Measurements from ENCODE around the gene TAS2R60. TPM values are rescaled to one million over a fixed set of nuclear protein-coding genes. Genes with fewer than 3 reads are reported as not detected.

TAS2R60 gene
- total RNA-seq, 1 experiment from 2014 or later = not detected

GRCh38 chr7:143484119-143484518, 40.9 kb downstream of the TAS2R60 start:
- H3K4ac ChIP-seq (ENCODE audit: low read depth, low read length) = no peak overlapping the region
- Mint-ChIP-seq H3K36me3 (ENCODE audit: insufficient read depth in 1 of 3, low read depth in 3 of 3) (no peaks in the 10 kb centered on the region), H3K27ac (no peak overlapping the region), H3K4me3 (no peak overlapping the region), H3K4me1 (no peaks in the 10 kb centered on the region), H3K27me3 (ENCODE audit: low read depth) (no peaks in the 10 kb centered on the region), H3K9me3 (no peaks in the 10 kb centered on the region)
- no peak overlapping the region for H4K8ac ChIP-seq (replicated peaks; ENCODE audit: insufficient read length, low read depth, low read length)
- H3T11ph ChIP-seq (ENCODE audit: low read length) = no peak overlapping the region
- H3K14ac ChIP-seq (ENCODE audit: insufficient read depth, low read length) = no peak overlapping the region
- no peak overlapping the region for H3K18ac ChIP-seq (ENCODE audit: insufficient read length, low read depth, low read length)
- H3K9ac ChIP-seq (ENCODE audit: extremely low read depth, insufficient read length, low read length) = no peak overlapping the region
- H2AK5ac ChIP-seq (ENCODE audit: insufficient read length, low read length) = no peak overlapping the region
- H3K56ac ChIP-seq (ENCODE audit: insufficient read length, low read depth, low read length) = no peak overlapping the region
- no peaks in the 10 kb centered on the region for H3K27me3 ChIP-seq (ENCODE audit: insufficient read depth, low read length)
- H4K5ac ChIP-seq (ENCODE audit: insufficient read length, low read depth, low read length) = no peak overlapping the region
- no peak overlapping the region for H2AFZ ChIP-seq (ENCODE audit: low read length)
- H2BK15ac ChIP-seq (ENCODE audit: low read depth, low read length) = no peak overlapping the region
- no peaks in the 10 kb centered on the region for H3K4me1 ChIP-seq (ENCODE audit: insufficient read depth, low read length)
- H3K9me3 ChIP-seq (ENCODE audit: control insufficient read depth, low read depth, low read length) = no peaks in the 10 kb centered on the region
- H2BK5ac ChIP-seq (ENCODE audit: insufficient read length, low read length) = no peak overlapping the region
- no peaks in the 10 kb centered on the region for H4K20me1 ChIP-seq (ENCODE audit: control insufficient read depth, insufficient read depth, insufficient read length)
- no peak overlapping the region for H3K27ac ChIP-seq (ENCODE audit: insufficient read length, low read depth, low read length)
- H3K23me2 ChIP-seq (ENCODE audit: insufficient read length, low read depth, low read length, poor library complexity, severe bottlenecking) = no peaks in the 10 kb centered on the region
- H3K79me2 ChIP-seq (ENCODE audit: insufficient read depth, low read length) = no peaks in the 10 kb centered on the region
- H2BK20ac ChIP-seq (ENCODE audit: low read depth, low read length, poor library complexity, severe bottlenecking) = no peak overlapping the region
- H2BK12ac ChIP-seq (ENCODE audit: insufficient read length, low read depth, low read length) = no peak overlapping the region
- no peak for DNase-seq
- H4K91ac ChIP-seq (ENCODE audit: insufficient read length, low read depth, low read length) = no peak overlapping the region
- no peak overlapping the region for H2BK120ac ChIP-seq (ENCODE audit: low read depth, low read length, poor library complexity, severe bottlenecking)
- no peaks in the 10 kb centered on the region for H3K79me1 ChIP-seq (ENCODE audit: insufficient read depth, low read depth, low read length, poor library complexity, severe bottlenecking)
- no peak for TF ChIP-seq CTCF (conservative IDR thresholded peaks at IDR 0.05)
- no peak overlapping the region for H3K4me2 ChIP-seq (ENCODE audit: insufficient read depth, insufficient read length, low read length)
- WGBS (ENCODE audit: extremely low coverage, insufficient read length, low lambda C conversion rate) = no CpG with 5 or more reads among the region's 3 CpGs
- no peak overlapping the region for H3K23ac ChIP-seq (ENCODE audit: insufficient read length, low read depth, low read length)
